Measurements from ENCODE around the gene SLK. TPM values are rescaled to one million over a fixed set of nuclear protein-coding genes. Genes with fewer than 3 reads are reported as not detected.

SLK gene
- total and polyA plus RNA-seq, 7 donors = 15.6 to 96.1 (median 72.1) TPM

DNA sequence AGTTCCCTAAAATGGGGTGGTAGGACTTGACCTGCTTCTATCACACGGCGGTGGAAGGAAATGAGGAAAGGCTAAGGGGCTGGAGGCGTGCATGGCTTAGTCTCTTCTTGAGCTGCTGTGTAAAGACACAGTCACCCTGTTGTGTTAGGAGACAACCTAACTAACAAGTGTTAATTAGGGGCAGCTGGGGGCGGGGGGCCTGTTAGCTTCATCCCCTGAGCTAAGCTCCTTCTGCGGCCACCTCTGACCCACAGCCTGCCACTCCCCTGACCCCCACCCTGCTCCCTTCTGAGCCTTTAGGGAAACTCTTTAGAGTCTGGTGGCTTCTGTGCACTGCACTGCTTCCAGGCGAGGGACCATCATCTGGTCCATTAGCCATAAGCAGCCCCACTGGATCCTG lies 90.8 kb downstream of the SLK start:
- TF ChIP-seq POLR2AphosphoS5 (IDR thresholded peaks at IDR 0.05) (no peak), EP300 (IDR thresholded peaks at IDR 0.05) (no peak), POLR2A (IDR thresholded peaks at IDR 0.05) (no peak), CTCF (IDR thresholded peaks at IDR 0.05) (no peak)
- no peak for DNase-seq
- Histone ChIP-seq H3K4me1 (no peaks in the 10 kb centered on the region), H3K9me3 (no peaks in the 10 kb centered on the region), H3K27ac (no peak overlapping the region), H3K4me3 (no peak overlapping the region), H3K36me3 (no peaks in the 10 kb centered on the region), H3K27me3 (no peaks in the 10 kb centered on the region)
- 87 to 89% methylated on average over 6 of the region's 6 CpGs for WGBS, 2 donors
- intact Hi-C loops (cut with DNase I) = no loop called here

DNA sequence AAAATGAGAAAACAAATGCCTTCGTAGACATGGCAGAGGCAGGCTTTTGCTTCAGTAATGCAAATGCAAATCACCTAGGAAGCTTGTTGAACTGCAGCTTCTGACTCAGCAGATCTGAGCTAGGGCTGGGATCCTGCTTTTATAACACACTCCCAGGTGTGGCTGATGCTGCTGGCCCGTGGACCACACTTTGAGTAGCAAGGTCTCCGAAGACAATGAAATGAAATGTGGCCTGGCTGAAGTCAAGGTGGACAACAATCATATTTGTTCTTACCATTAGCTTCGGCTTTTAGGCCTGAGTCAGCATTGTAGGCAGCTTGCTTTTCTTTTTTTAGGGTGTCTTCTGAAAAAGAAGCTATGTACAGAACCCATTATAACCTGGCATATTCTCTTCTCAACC lies 92.4 kb downstream of the SLK start:
- no peak overlapping the region for H3K4me3 ChIP-seq
- no peak overlapping the region for H3K27ac ChIP-seq
- DNase-seq = no peak
- no peaks in the 10 kb centered on the region for H3K36me3 ChIP-seq
- TF ChIP-seq POLR2A (IDR thresholded peaks at IDR 0.05) (no peak), CTCF (IDR thresholded peaks at IDR 0.05) (no peak), POLR2AphosphoS5 (IDR thresholded peaks at IDR 0.05) (no peak), EP300 (IDR thresholded peaks at IDR 0.05) (no peak)
- 66 to 70% methylated on average over 4 of the region's 4 CpGs for WGBS, 2 donors
- no peaks in the 10 kb centered on the region for H3K27me3 ChIP-seq
- no peaks in the 10 kb centered on the region for H3K9me3 ChIP-seq
- intact Hi-C loops (cut with DNase I) = no loop called here
- no peaks in the 10 kb centered on the region for H3K4me1 ChIP-seq

- WGBS, 2 donors = 93 to 97% methylated on average over 6 of the region's 6 CpGs
- no peaks in the 10 kb centered on the region for H3K9me3 ChIP-seq
- no peak overlapping the region for H3K4me3 ChIP-seq
- no peak overlapping the region for H3K27ac ChIP-seq
- TF ChIP-seq CTCF (IDR thresholded peaks at IDR 0.05) (no peak), EP300 (IDR thresholded peaks at IDR 0.05) (no peak)
- no peaks in the 10 kb centered on the region for H3K27me3 ChIP-seq
- intact Hi-C loops (cut with DNase I) = no loop called here
- H3K36me3 ChIP-seq = no peaks in the 10 kb centered on the region
- H3K4me1 ChIP-seq = no peaks in the 10 kb centered on the region
- DNase-seq = no peak
Measured at GRCh38 chr10:104061196-104061595, 94.3 kb downstream of the SLK start.

DNA sequence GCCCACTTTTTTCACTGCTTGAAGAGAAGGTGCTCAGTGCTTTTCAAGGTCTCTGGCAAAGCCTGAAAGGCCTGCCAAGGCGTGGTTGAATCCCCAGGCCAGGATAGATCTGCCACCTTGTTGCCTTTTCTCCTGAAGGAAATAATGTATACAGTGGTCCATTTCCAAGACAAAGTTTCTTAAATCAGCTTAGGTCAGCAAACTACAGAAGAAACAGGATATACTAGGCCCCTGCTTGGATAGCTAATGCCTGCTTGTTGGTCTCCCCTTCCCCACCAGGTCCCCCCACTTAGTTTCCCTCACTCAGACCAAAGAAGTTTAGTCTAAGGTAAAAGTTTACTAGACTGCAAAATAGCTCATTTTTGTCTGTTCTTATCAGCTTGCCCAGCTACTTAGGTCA lies 98.8 kb downstream of the SLK start:
- TF ChIP-seq EP300 (IDR thresholded peaks at IDR 0.05) (no peak), POLR2AphosphoS5 (IDR thresholded peaks at IDR 0.05) (no peak), POLR2A (IDR thresholded peaks at IDR 0.05) (no peak), CTCF (IDR thresholded peaks at IDR 0.05) (no peak)

GRCh38 chr10:104066945-104067344 lies 100.0 kb downstream of the SLK start:
- WGBS, 2 donors = 89 to 95% methylated on average over 7 of the region's 7 CpGs
- Histone ChIP-seq H3K4me1 (no peaks in the 10 kb centered on the region), H3K9me3 (no peaks in the 10 kb centered on the region), H3K27me3 (no peaks in the 10 kb centered on the region), H3K4me3 (no peak overlapping the region), H3K36me3 (no peaks in the 10 kb centered on the region), H3K27ac (no peak overlapping the region)
- TF ChIP-seq CTCF (IDR thresholded peaks at IDR 0.05) (no peak), EP300 (IDR thresholded peaks at IDR 0.05) (no peak), POLR2A (IDR thresholded peaks at IDR 0.05) (no peak), POLR2AphosphoS5 (IDR thresholded peaks at IDR 0.05) (no peak)
- intact Hi-C loops (cut with DNase I) = no loop called here
- DNase-seq = no peak

More for the DNA sequence above, 98.8 kb downstream of the SLK start:
- no peak for DNase-seq
- Histone ChIP-seq H3K27ac (no peak overlapping the region), H3K36me3 (no peaks in the 10 kb centered on the region), H3K9me3 (no peaks in the 10 kb centered on the region), H3K4me1 (no peaks in the 10 kb centered on the region), H3K27me3 (no peaks in the 10 kb centered on the region), H3K4me3 (no peak overlapping the region)
- 87 to 95% methylated on average over 1 of the region's 1 CpG for WGBS, 2 donors
- intact Hi-C loops (cut with DNase I) = no loop called here
